ENCODE measurements around the gene TTC21A. TPM values are rescaled to one million over a fixed set of nuclear protein-coding genes. Genes with fewer than 3 reads are reported as not detected.

Gene TTC21A
- total and polyA plus RNA-seq, 11 donors = 0.72 to 4.8 (median 1.9) TPM

DNA sequence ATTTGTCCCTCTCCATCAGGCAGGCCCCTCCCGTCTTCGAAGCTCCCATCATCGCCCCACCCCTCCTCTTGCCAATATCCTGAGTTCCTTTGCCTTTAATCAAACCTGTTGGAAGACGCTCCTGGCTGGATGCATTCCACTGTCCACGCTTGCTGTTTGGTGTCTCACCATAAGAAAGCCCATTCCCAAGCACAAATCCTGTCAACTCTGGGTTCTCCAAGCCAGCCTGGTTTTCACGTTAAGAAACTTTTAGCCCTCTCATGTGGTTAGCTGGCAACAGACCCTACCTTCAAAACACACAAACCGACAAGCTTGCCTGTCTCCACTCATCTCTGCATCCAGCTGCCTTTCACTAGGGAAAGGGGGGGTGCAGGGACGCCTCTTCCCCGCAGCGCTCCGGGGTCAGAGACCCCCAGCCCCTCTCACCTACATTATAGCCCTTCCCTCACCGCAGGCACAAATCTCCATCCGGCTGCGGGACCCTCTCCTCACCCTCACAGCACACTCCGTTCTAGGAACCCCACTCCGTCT, 1.1 kb upstream of the TTC21A start:
- H3K9me3 ChIP-seq = no peaks in the 10 kb centered on the region
- intact Hi-C loops (cut with DNase I) = loop anchor here in 6 of 10 donors (2.0 to 10.0 kb wide), 7 partner anchors 41 to 278 kb away; partner anchors contain the start of genes SLC25A38 (in 2 of the 6), SCN11A (in 1 of the 6) and WDR48 (in 1 of the 6)
- H3K27ac ChIP-seq = peak overlapping the region; percentile 92 to 99 (median 96)
- no peak for DNase-seq
- peaks cover 6 to 55% (median 43%) of the 10 kb centered on the region in 12 donors for H3K4me1 ChIP-seq
- peak overlapping the region; percentile 64 to 99 (median 94) for H3K4me3 ChIP-seq
- TF ChIP-seq POLR2A (IDR thresholded peaks at IDR 0.05) = no peak
- 5 to 8% (median 7%) methylated on average over 16 of the region's 16 CpGs for WGBS, 4 donors
- H3K27me3 ChIP-seq = no peaks in the 10 kb centered on the region
- peaks cover 0 to 7% (median 2%) of the 10 kb centered on the region in 9 donors for H3K36me3 ChIP-seq
- no peak for ATAC-seq

DNA sequence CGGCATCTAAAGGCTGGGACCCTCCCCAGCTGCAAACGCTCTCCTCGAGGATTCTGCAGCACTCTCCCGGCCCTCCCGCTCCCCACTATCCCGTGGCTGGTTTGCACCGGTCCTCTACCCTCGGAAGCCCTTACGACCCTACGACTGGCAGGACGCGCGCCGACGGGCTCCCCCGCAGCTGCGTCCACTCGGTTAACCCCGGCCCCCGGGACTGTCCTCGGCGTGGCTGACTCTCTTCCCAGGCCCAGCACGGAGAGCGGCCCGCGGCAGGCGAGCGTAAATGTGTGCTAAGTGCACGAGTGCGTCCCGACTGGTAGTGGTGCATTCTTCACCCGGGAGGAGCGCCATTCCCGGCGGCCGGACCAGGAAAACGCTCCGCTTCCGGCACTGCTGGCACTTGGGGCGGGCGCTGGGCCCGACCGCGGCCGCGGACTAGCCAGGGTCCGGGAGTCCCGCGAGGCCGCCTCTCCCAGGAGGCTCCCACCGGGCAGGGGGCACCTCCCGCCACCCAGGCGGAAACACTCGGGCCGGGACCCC, 561 bp upstream of the TTC21A start:
- peaks cover 6 to 53% (median 40%) of the 10 kb centered on the region in 12 donors for H3K4me1 ChIP-seq

DNA sequence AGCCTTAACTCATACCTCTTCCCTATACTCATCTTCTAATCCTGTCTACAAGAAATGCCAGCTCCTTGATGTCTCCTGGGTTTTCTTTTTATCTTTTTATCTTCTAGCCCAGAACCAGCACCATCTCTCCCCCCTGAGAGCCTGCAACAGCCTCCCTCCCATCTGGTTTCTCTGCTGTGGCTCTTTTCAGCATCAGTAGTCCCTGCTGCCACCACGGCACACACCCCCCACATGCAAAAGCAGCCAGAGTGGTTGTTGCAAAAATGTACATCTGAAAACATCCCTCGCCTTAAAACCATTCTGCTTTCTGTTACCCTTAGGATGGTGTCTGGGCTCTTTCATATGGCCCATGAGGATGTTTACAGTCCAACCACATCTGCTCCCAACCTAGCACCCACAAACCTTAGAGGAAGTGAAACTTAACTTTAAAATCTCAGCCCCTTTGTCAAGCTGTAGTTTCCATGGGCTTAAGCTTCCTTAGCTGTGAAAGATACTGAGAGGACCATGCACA, 775 bp downstream of the TTC21A start:
- Histone ChIP-seq H3K27me3 (no peaks in the 10 kb centered on the region), H3K9me3 (no peaks in the 10 kb centered on the region), H3K36me3 (peaks cover 0 to 7% (median 0%) of the 10 kb centered on the region in 9 donors), H3K27ac (peak overlapping the region in 10 of 12 donors; percentile 93 to 99 (median 97)), H3K4me3 (peak overlapping the region; percentile 64 to 99 (median 94)), H3K4me1 (peaks cover 6 to 46% (median 39%) of the 10 kb centered on the region in 12 donors)
- ATAC-seq = no peak
- intact Hi-C loops (cut with DNase I) = loop anchor here in 6 of 10 donors (5.0 to 10.0 kb wide), 6 partner anchors 39 to 277 kb away; partner anchors contain the start of genes SLC25A38 (in 2 of the 6), SCN11A (in 1 of the 6) and WDR48 (in 1 of the 6)
- 40 to 69% (median 55%) methylated on average over 2 of the region's 2 CpGs for WGBS, 4 donors
- DNase-seq = peak in 1 of 5 donors; percentile 3
- no peak for TF ChIP-seq POLR2A (IDR thresholded peaks at IDR 0.05)
- TF ChIP-seq, protein P1, sequence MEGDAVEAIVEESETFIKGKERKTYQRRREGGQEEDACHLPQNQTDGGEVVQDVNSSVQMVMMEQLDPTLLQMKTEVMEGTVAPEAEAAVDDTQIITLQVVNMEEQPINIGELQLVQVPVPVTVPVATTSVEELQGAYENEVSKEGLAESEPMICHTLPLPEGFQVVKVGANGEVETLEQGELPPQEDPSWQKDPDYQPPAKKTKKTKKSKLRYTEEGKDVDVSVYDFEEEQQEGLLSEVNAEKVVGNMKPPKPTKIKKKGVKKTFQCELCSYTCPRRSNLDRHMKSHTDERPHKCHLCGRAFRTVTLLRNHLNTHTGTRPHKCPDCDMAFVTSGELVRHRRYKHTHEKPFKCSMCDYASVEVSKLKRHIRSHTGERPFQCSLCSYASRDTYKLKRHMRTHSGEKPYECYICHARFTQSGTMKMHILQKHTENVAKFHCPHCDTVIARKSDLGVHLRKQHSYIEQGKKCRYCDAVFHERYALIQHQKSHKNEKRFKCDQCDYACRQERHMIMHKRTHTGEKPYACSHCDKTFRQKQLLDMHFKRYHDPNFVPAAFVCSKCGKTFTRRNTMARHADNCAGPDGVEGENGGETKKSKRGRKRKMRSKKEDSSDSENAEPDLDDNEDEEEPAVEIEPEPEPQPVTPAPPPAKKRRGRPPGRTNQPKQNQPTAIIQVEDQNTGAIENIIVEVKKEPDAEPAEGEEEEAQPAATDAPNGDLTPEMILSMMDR (IDR thresholded peaks at IDR 0.05) = no peak

More for the DNA sequence above, 561 bp upstream of the TTC21A start:
- H3K36me3 ChIP-seq = peaks cover 0 to 5% (median 2%) of the 10 kb centered on the region in 9 donors
- H3K9me3 ChIP-seq = no peaks in the 10 kb centered on the region
- H3K27ac ChIP-seq = peak overlapping the region; percentile 92 to 99 (median 96)
- intact Hi-C loops (cut with DNase I) = loop anchor here in 6 of 10 donors (2.0 to 10.0 kb wide), 7 partner anchors 40 to 278 kb away; partner anchors contain the start of genes SLC25A38 (in 2 of the 6), SCN11A (in 1 of the 6) and WDR48 (in 1 of the 6)
- WGBS, 4 donors = 0 to 1% (median 1%) methylated on average over 19 to 55 of the region's 55 CpGs
- peak; percentile 64 to 85 (median 73) for DNase-seq
- peak; percentile 11 to 73 (median 62) for ATAC-seq
- no peaks in the 10 kb centered on the region for H3K27me3 ChIP-seq
- H3K4me3 ChIP-seq = peak overlapping the region; percentile 64 to 99 (median 94)
- TF ChIP-seq, protein P1 (IDR thresholded peaks at IDR 0.05) = peak in 2 of 12 donors; percentile 12 to 18
- TF ChIP-seq POLR2A (IDR thresholded peaks at IDR 0.05) = no peak

DNA sequence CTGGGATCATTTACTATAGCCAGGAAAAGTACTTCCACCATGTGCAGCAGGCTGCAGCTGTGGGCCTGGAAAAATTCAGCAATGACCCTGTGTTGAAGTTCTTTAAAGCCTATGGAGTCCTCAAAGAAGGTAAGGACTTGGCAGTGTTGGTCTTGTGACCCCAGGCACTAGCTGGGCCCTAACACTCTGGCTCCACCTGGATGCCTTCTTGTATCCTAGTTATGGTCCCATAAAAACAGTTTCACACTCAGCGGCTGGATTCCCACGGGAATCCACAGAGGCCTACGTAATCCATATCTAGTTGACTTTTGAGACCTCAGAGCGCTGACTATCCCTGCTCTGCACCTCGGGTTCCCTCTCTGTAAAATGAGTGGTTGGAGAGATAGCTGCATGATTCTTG, 1.6 kb downstream of the TTC21A start:
- no peak for DNase-seq
- H3K27ac ChIP-seq = no peak overlapping the region
- TF ChIP-seq, protein P1 (IDR thresholded peaks at IDR 0.05) = no peak
- no peak for TF ChIP-seq POLR2A (IDR thresholded peaks at IDR 0.05)
- H3K9me3 ChIP-seq = no peaks in the 10 kb centered on the region
- ATAC-seq = no peak
- H3K4me3 ChIP-seq = no peak overlapping the region
- H3K4me1 ChIP-seq = peaks cover 6 to 39% (median 31%) of the 10 kb centered on the region in 12 donors
- H3K27me3 ChIP-seq = no peaks in the 10 kb centered on the region
- WGBS, 4 donors = 86 to 89% (median 87%) methylated on average over 5 of the region's 5 CpGs
- H3K36me3 ChIP-seq = peaks cover 0 to 7% (median 0%) of the 10 kb centered on the region in 9 donors
- intact Hi-C loops (cut with DNase I) = loop anchor here in 6 of 10 donors (5.0 to 10.0 kb wide), 6 partner anchors 38 to 276 kb away; partner anchors contain the start of genes SLC25A38 (in 2 of the 6), SCN11A (in 1 of the 6) and WDR48 (in 1 of the 6)
